Stimulated activated CD4-positive, alpha-beta T cell treated with anti-CD3 and anti-CD28 coated beads, Interleukin-1b, Interleukin-23, amount 100 ng/mL, for 24 hours (primary cell): ENCODE results near the gene IFNAR1.
"Not testable (repeated sequence)": the region's sequence is repeated elsewhere in the genome, so short reads cannot be mapped to it uniquely, and the experiment has no call there.

Source experiments
- DNase-seq, 4 experiments: peaks; one replicate each; pipeline ENCODE4 v3.0.0-alpha.2; 2020; ENCODE audit warnings: low read depth in 4 of 4, low spot score in 1 of 4

Gene IFNAR1

DNA sequence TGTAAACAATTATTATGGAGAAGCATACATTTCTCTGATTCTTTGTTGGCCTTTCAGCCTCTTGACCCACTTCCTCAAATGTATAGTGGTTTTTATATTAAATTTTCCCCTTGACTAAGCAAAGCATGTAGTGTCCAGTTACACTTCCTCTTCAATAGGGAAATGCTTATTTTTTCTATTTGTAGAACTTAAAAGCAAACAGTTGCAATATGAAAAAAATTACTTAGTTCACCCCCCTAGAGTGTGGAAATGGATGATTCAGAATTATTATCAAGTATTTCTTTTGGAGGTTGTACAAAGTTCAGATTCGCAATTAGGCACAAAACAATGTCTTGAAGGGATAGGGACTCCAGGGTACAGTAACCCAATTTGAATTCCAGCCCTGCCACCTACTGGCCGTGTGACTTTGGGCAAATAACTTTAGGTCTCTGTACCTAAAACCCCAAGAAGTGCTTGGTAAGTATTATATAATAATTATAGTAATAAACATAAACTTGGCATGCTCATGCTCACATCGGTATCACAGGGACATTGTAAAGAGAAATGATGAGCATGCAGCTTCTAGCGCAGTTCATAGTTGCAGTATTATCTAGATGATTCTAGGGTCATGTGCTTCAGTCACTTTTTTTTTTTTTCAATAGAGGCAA is 49.8 kb downstream of the IFNAR1 start:
- no peak for DNase-seq

- DNase-seq: no peak
Measured at GRCh38 chr21:33375101-33375644, 50.4 kb downstream of the IFNAR1 start.

- DNase-seq: no peak
Measured at GRCh38 chr21:33377221-33377920, 52.6 kb downstream of the IFNAR1 start.

GRCh38 chr21:33378081-33378480 is 53.3 kb downstream of the IFNAR1 start:
- no peak for DNase-seq

DNA sequence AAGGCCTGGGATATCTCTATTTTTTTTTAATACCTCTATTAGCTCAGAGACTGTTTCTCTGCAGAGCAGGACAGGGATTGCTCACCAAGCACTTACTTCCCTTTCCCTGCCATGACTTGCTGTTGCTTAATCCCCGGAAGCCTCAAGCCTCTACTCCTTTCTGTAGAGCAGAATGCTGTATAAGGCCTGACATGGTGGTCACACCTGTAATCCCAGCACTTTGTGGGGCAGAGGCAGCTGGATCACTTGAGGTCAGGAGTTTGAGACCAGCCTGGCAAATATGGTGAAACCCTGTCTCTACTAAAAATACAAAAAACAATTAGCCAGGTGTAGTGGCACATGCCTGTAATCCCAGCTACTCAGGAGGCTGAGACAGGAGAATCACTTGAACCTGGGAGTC is 55.2 kb downstream of the IFNAR1 start:
- not testable (repeated sequence) for DNase-seq

DNA sequence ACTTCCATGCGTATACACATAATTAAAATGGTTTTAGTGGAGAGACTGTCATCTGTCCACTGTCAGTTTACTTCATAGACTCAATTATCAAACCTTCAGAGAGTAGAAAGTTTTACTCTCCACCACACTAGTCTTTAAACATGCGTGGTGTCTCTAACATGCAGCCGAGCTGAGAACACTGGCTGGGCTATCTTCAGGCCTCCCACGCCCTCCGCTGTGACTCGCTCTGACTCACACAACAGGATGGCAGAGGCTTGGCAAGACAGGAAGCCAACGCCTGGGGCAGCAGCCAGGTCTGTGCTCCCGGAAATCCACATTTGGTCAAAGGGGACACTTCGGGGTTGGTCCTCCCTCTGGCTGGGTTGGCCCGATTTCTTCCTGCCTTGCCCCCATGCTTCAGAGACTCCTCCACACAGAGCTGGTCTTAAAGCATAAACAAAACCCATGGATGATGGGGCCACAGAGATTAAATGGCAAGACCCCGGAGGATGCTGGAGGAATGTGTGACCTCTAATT is 55.8 kb downstream of the IFNAR1 start:
- peak; percentile 62 to 88 (median 83) for DNase-seq

DNA sequence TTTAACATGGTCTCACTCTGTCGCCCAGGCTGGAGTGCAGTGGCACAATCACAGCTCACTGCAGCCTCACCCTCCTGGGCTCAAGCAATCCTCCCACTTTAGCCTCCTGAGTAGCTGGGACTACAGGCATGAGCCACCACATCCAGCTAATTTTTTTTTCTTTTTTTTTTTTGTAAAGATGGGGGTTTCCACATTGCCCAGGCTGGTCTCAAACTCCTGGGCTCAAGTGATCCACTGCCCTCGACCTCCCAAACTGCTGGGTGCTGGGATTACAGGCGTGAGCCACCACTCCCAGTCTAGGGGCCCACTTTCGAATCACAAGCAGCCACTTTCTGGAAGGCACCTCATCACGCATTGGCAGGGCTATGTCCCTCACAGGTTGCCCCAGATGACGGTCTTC is 56.6 kb downstream of the IFNAR1 start:
- DNase-seq: not testable (repeated sequence)

- peak; percentile 29 to 51 (median 42) for DNase-seq
Measured at GRCh38 chr21:33383056-33383888, 58.5 kb downstream of the IFNAR1 start.

DNA sequence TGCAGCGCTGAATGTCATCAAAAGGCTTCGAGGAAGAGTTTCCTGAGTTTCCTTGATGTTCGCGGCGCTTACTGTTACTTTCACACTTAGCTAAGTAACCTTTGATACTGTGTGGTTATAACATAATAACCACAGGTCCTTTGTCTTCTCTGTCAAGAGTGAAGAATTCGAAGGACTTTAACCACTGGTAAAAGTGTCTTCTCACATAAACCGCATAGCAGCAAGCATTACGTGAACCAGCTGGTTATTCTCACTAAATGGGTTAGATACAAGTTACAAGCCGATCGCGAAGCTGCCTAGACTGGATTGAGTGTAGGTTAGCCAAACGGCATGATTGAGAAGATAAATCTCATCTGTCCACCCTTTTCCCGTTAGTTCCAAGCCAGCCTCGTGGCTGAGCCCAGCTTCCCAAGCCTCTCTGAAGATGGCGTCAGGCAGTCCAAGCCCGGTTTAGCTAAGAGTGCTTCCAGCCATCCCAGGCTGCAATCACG is 60.1 kb downstream of the IFNAR1 start:
- DNase-seq: no peak

DNA sequence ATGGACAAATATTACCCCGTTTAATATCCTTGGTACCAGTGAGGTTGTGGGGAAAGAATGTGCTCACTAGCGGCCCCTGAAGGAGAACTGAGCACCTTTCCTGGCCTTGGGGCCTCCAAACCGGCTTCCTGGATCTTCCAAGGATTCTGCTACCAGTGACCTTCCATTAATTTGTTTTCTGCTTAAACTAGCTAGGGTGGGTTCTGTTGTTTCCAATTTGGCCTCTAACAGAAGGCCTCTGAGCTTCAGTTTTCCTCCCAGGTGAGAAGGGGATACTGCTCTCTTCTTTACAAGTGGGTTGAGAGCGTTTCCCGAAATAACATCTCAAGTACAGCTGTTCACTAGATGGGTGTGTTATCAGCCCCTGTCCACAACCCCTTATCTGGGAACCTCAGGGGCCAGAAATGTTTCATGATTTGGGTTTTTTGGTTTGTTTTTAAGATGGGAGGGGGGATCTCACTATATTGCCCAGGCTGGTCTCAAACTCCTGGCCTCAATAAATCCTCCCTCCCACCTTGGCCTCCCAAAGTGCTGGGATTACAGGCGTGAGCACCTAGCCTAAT is 61.5 kb downstream of the IFNAR1 start:
- DNase-seq: no peak

GRCh38 chr21:33387294-33387693 is 62.5 kb downstream of the IFNAR1 start:
- DNase-seq: no peak

DNA sequence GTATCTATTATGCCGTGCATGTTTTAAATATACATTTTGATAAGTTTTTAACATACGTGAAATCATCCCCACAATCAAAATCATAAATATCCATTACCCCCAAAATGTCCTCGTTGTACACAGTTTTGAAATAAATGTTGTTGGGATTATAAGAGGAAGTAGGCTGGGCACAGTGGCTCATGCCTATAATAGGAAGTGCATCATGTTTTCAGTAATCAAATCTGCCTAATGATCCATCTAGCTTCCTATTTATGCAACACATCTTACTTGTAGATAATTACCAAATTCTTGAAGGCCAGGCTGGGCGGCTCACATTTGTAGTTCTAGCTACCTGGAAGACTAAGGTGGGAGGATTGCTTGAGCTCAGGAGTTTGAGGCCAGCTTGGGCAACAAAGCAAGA is 63.4 kb downstream of the IFNAR1 start:
- DNase-seq: no peak

DNA sequence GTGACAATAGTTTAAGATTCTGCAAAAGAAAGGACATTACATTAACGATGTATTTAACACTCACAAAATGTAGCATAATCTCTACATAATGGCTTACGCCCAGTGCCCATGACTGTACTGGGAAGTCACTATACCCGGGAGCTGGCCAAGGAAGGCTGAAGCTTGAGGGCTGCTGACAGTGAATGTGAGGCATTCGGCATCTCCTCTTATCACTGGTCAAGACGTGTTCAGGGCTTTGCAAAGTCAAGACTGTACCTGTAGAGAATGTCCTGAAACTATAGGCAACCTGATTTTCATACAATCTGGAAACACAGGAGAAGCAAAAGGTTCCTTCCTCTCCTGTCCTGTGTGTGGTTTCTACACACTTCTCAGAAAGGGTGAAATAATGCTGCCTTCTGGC is 65.7 kb downstream of the IFNAR1 start:
- DNase-seq: no peak

DNA sequence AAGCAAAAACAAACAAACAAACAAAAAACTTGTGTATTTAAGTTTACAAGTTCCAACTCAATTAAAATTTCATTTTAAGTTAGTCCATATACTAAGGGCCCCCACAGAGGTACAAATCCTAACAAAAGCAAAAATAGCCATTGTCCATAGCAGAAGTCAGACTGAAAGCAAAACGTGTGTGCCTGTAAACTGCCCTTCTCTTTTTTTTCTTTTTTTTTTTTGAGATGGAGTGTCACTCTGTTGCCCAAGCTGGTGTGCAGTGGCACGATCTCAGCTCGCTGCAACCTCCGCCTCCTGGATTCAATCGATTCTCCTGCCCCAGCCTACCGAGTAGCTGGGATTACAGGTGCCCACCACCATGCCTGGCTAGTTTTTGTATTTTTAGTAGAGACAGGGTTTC is 66.9 kb downstream of the IFNAR1 start:
- no peak for DNase-seq

GRCh38 chr21:33392284-33392985 is 67.7 kb downstream of the IFNAR1 start:
- DNase-seq: no peak

DNA sequence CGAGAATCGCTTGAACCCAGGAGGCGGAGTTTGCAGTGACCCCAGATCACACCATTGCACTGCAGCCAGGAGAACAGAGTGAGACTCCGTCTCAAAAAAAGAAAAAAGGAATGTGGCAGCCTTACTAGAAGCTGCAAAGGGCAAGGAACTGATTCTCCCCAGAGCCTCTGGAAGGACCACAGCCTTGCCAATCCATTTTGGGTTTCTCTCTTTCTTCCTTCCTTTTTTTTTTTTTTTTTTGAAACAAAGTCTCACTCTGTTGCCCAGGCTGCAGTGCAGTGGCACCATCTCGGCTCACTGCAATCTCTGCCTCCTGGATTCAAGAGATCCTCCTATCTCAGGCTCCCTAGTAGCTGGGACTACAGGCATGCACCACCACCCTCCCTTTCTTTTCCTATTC is 68.6 kb downstream of the IFNAR1 start:
- no peak for DNase-seq

DNA sequence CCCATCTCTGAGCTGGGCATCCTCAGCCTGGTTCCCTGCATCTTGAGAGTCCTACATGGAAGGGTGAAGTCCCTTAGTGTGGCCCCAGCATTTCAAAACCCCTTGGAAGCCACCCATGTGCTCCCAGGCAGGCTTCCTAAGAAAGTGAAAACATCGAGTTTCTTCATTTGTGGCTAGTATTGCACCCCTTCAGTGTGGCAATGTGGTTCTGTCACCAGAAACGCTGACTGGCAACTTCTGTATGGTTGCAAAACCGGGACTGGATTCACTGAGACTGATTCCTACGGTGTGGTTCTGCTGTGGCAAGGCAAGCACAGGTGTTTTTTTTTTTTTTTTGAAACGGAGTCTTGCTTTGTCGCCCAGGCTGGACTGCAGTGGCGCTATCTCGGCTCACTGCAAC is 69.5 kb downstream of the IFNAR1 start:
- no peak for DNase-seq

DNA sequence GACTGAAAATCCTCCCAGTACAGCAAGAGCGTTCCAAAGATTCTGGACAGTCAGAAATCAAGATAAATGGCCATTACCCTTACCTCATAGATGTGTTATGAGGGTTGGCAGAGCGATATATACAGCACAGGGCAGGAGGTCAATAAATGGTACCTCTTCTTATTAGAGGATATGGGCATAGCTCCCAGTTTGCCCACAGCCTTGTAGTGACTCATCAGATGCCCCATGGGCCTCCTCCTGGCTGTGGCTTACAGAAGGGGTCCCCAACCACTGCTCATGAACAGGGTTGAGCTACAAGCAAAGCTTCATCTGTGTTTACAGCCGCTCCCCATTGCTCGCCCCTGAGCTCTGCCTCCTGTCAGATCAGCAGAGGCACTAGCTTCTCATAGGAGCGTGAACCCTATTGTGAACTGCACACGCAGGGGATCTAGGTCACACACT is 71.1 kb downstream of the IFNAR1 start:
- DNase-seq: no peak

DNA sequence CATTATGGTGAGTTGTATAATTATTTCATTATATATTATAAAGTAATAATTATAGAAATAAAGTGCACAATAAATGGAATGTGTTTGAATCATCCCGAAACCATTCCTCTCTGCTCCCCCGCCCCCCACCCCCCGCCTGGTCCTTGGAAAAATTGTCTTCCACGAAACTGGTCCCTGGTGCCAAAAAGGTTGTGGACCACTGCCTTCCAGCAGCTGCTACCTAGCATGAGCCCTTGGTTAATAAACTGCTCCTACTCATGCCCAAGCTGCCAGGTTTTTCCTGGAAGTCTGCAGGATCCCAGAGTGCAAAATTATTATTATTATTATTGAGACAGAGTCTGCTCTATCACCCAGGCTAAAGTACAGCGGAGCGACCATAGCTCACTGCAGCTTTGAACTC is 71.7 kb downstream of the IFNAR1 start:
- DNase-seq: no peak

- DNase-seq: no peak
Measured at GRCh38 chr21:33396951-33397350, 72.2 kb downstream of the IFNAR1 start.
